ENCODE data around the gene APOBEC4. TPM values are rescaled to one million over a fixed set of nuclear protein-coding genes. Genes with fewer than 3 reads are reported as not detected.

APOBEC4 gene
- total and polyA plus RNA-seq, 9 of the 15 experiments (the other 6 are each of a cell fraction or from before 2014, with no cell fraction given), result not detected

GRCh38 chr1:183609759-183610452 lies 43.2 kb downstream of the APOBEC4 start:
- no peak overlapping the region for H3K9ac ChIP-seq (ENCODE audit: insufficient read depth in 1 of 2, low read depth in 2 of 2, low read length in 2 of 2)
- ChIA-PET POLR2A (interaction anchor here (1.0 kb wide), 1 partner anchor 11 kb away, joined by 3 read pairs; no protein-coding TSS in a partner anchor), CTCF (ENCODE audit: low intra/inter-chr PET ratio) (interaction anchor here (0.6 to 1.1 kb wide), 2 partner anchors 126 to 306 kb away, joined by 4 to 5 read pairs; no protein-coding TSS in a partner anchor)
- no peak overlapping the region for H3K4me2 ChIP-seq (ENCODE audit: insufficient read depth, low read length)
- H3K4me3 ChIP-seq, result no peak overlapping the region
- H3K9me3 ChIP-seq (replicated peaks; ENCODE audit: control insufficient read depth, insufficient read depth, low read depth, low read length), result no peaks in the 10 kb centered on the region
- H3K27me3 ChIP-seq (ENCODE audit: control insufficient read depth in 2 of 2, insufficient read depth in 2 of 2, low read length in 2 of 2), result peaks cover 4 to 17% of the 10 kb centered on the region in 2 experiments; a peak in 4 of 5 replicates
- ATAC-seq (no peak), DNase-seq (ENCODE audit: extremely low read depth in 1 of 4, low spot score in 3 of 4) (no peak), FAIRE-seq (no peak)
- TF ChIP-seq NFIC (IDR thresholded peaks at IDR 0.05) (0 out of 2 replicates have a peak, but pooled peaks have one; percentile 17), TBL1XR1 (IDR thresholded peaks at IDR 0.05; ENCODE audit: low read length in 2 of 2) (no peak), VEZF1 (CRISPR knock-in tag; IDR thresholded peaks at IDR 0.05) (0 out of 2 replicates have a peak, but pooled peaks have one; percentile 5)
- 2% methylated on average over 3 of the region's 3 CpGs for WGBS (ENCODE audit: insufficient coverage, low coverage, missing lambda C conversion rate)
- no peak overlapping the region for H2AFZ ChIP-seq (ENCODE audit: low read depth, low read length)
- no TSS peak for BruUV-seq (replicated peaks)
- no peaks in the 10 kb centered on the region for H3K9me1 ChIP-seq (ENCODE audit: control insufficient read depth, insufficient read depth, low read length)
- intact Hi-C loops (cut with micrococcal nuclease) (loop anchor here (1.0 to 5.0 kb wide), 2 partner anchors 75 to 138 kb away; partner anchors contain the start of gene SMG7), in situ Hi-C loops (cut with MboI) (loop anchor here (25.0 kb wide), 1 partner anchor 648 kb away; the partner anchor contains the start of gene SHCBP1L)
- no peaks in the 10 kb centered on the region for H4K20me1 ChIP-seq (replicated peaks; ENCODE audit: control insufficient read depth, insufficient read depth, low read length)
- no peaks in the 10 kb centered on the region for H3K4me1 ChIP-seq (replicated peaks in 1 of 2; ENCODE audit: control insufficient read depth in 2 of 2, insufficient read depth in 2 of 2, low read length in 2 of 2)
- no peak overlapping the region for H3K27ac ChIP-seq (ENCODE audit: extremely low read depth, low read depth, low read length)
- H3K79me2 ChIP-seq (ENCODE audit: control insufficient read depth, insufficient read depth, low read length), result no peaks in the 10 kb centered on the region
- H3K36me3 ChIP-seq (ENCODE audit: control insufficient read depth, insufficient read depth, low read length), result no peaks in the 10 kb centered on the region
